Ureter (tissue), 1 donor: ENCODE measurements around the gene CACUL1. TPM values are rescaled to one million over a fixed set of nuclear protein-coding genes. Genes with fewer than 3 reads are reported as not detected.
"Not testable (repeated sequence)": the region's sequence is repeated elsewhere in the genome, so short reads cannot be mapped to it uniquely, and the experiment has no call there.

Source experiments
- DNase-seq: peaks from one replicate; pipeline ENCODE4 v3.0.0-alpha.2; 2020; ENCODE audit warnings: low spot score
- total RNA-seq: library from RNA; stranded (reverse); gene quantifications from one replicate; pipeline ENCODE4 v1.2.4, GENCODE V29; 2023
- donor health status: DM: yes; HTN: yes; CAD: no.

CACUL1 gene
- total RNA-seq, 1 donor from 2014 or later: 66.0 TPM

DNA sequence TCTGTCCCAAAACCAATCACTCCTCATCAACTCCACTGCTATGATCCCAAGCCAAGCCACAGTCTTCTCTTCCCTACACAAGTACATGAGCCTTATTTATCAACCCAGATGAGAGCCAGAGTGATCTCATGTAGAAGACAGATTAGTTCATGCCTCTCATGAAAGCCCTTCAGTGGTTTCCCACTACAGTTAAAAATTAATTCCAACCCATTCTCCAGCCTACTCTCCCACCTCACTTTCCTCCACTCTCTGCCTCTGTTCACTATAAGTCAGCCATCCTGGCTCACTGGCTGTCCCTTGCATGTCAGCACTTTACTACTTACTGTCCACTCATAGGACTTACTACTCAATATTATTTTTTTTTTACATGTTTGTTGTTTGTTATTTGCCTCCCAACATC is 67.3 kb downstream of the CACUL1 start:
- DNase-seq: no peak

DNA sequence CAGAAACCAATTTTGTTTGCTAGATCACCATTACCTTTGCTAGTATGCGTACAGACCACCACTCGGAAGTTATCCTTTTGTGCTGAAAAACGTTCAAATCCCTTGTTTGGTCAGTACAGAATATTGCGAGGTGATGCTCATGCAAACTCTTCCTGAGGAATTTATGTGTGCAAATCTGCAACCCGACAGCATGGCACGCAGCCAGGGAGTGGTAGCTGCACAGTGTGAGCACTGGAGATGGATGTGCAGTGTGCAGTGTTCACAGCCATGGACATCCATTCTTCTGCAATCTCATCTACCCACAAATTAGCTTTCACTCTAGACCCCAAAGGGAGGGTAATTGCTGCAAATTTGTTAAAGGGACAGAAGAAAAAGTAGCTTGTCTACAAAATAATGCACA is 72.2 kb downstream of the CACUL1 start:
- DNase-seq: no peak

- no peak for DNase-seq
These were observed 74.6 kb downstream of the CACUL1 start for GRCh38 chr10:118680197-118680596.

- DNase-seq: no peak
These were observed 80.4 kb downstream of the CACUL1 start for GRCh38 chr10:118674226-118674919.

DNA sequence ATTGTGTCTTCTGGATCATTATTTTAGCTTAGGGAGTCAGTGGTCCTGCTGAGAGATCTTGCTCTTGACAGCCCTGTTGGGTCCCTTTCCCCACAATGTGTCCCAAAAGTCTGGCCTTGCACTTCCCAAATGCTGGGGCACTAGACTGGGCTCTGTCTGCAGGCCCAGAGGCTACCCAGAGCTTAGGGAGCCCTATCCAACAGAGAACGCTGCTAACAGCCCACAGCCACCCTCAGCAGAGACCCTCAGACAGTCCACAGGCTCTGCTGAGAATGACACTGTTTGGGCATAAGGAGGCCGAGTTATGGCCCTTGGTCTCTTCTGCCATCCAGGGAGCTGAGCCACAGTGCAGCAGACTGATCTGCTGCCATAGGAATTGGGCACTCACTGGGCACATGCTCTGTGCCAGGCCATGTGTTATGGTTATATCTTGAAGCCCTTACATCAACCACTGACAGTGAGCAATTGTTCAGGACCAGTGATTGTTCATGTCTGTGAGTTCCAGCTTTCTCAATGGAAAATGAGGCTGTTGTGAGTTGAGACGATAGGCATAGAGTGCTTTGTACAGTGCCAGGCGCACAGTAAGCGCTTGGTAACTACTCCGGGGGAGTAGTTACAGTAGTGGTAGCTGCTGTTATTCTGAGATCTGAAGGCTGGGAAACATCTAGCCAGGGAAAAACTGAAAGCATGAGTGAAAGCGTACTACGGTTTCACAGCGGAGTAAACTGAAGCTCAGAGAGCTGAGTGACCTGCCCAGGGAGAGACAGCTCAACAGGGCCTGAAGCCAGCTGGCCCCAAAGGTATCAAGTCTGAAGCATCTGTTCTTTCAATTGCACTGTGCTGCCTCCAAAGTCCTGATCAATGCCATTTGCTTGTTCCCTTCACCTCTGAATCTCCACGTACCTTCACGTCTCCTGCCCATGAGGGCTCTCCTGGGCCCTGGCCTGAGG is 81.7 kb downstream of the CACUL1 start:
- no peak for DNase-seq

DNA sequence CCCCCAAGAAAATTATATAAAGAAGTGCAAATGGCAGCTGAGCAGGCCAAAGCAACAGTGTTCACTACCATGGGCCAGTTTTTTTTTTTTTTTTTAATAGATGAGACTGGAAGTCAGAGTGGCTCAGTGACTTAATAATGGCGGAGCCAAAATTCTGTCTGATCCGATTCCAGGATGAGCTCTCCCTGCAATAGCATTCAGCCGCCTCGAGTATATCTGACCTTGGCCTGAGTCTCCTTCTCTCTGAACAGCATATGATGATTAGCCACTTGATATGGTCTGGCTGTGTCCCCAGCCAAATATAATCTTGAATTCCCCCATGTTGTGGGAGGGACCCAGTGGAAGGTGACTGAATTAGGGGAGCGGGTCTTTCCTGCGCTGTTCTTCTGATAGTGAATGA is 82.6 kb downstream of the CACUL1 start:
- no peak for DNase-seq

DNA sequence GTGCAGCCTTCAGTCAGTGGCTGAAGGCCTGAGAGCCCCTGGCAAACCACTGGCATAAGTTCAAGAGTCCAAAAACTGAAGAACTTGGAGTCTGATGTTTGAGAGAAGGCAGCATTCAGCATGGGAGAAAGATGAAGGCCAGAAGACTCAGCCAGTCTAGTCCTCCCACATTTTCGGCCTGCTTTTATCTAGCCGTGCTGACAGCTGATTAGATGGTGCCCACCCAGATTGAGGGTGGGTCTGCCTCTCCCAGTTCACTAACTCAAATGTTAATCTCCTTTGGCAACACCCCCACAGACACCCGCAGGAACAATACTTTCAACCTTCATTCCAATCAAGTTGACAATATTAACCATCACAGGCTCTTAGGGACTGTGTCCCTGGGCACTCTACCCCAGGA is 83.5 kb downstream of the CACUL1 start:
- DNase-seq: not testable (repeated sequence)

DNA sequence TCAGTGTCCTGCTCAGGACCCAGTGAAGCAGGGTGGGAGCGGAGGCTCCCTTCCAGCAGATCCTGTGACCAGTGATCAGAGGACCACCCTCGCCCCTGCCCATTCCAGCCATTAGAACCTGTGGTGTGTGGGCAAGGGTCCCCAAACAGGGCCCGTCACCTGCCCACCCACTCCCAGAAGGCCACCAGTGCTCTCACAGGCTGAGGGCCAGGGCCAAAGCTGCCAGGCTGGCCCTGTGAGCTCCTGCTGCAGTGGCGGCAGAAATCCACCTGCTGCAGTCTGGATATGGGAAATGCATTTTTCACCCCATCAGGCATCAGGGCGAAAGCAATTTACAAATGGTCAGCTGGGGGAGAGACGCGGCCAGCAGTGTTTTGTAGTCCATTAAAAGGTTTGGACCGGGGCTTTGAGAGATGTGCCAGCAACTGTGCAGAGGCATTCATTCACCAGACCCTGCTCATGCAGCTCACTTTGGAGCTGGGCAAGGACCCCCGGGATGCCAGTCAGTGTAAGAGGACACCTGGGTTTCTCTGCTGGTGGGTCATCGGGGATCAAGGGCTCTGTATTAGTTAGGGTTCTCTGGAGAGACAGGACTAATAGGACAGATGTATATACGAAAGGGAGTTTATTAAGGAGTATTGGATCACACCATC is 84.2 kb downstream of the CACUL1 start:
- DNase-seq: no peak

DNA sequence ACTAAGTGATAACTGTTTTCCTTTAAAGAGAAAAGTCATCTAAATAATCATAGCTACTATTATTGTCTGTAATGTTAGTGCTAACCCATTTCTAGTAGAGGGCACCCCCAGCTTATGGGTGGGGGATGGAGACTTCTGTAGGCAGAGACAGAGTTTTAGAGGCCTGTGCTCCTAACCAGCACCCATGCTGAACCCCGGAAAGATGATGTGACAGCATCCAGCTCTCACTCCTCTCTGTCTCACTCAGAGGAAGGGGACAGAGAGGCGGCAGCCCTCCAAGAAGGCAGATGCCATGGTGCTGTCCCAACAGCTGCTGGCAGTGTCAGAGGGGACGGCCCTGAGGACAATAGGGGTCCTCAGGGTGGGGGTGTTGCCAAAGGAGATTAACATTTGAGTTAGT is 84.9 kb downstream of the CACUL1 start:
- DNase-seq: no peak

GRCh38 chr10:118669020-118669791 is 85.6 kb downstream of the CACUL1 start:
- DNase-seq: no peak

DNA sequence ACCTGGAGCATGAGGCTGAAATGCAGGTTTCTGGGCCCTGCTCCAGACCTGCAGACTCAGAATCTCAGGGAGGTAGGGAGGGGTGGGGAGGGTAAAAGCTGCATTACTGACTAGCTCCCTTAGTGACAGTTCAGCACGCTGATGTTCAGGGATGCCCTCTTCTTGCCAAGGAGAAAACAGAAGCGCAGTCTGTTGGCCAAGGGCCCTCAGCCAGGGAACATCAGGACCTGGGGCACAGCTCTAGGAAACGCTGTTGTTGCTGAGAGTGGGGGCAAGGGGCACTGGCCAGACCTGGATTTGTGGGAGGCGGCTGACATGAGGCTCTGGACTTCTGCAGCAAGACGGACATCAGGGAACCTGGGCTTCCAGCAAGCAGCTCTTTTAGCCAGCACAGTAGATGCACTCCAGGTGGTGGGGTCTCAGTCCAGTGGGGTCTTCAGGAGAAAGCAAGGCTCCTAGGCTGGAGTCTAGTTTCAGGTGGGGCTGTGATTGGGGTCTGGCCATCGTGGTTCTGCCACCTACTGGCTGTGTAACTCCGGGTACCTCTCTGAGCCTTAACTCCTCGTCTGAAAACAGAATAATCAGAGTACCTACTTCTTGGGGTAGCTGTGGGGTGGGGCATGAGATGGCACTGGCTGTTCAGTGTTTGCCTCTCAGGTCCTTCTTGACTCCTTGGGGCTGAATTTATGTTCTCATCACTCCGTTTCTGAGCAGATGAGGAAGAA is 86.4 kb downstream of the CACUL1 start:
- DNase-seq: no peak

DNA sequence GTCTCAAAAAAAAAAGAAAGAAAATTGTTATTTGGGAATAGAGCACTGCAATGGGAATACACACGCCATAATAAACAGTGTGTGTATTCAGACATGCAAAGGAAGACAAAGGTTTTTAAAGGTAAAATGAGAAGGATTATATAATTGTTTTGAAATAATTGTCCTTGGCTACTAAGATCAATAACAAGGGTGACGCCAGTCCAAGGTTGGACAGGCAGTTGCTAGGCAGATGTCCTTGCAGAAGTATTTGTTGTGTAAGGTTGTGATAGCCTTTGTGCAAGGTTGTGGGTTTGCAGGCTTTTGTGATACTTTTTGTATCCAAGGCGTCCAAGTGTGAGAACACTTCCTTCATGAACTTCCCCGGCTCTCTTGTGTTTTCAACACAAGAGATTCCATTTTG is 87.0 kb downstream of the CACUL1 start:
- no peak for DNase-seq

DNA sequence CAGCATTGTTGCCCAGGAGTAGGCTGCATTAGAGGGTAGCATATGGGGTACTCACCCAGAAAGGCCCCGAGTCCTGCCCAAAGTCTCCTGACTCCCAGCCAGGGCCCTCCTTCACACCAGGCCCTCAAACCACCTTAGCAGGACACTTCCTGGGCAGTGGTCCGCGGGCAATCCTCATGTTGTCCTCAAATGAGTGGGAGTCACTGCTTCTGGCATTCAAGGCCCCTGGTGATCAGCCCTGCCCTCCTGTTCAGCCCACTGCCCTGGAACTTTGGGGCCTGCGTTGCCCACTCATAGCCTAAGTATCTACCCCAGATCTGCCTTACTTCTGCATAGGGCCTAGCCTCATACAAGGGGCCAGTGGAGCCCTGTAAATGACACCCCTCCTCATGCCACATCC is 88.4 kb downstream of the CACUL1 start:
- no peak for DNase-seq

- no peak for DNase-seq
These were observed 90.4 kb downstream of the CACUL1 start for GRCh38 chr10:118664321-118664720.

GRCh38 chr10:118663176-118663575 is 91.6 kb downstream of the CACUL1 start:
- no peak for DNase-seq

DNA sequence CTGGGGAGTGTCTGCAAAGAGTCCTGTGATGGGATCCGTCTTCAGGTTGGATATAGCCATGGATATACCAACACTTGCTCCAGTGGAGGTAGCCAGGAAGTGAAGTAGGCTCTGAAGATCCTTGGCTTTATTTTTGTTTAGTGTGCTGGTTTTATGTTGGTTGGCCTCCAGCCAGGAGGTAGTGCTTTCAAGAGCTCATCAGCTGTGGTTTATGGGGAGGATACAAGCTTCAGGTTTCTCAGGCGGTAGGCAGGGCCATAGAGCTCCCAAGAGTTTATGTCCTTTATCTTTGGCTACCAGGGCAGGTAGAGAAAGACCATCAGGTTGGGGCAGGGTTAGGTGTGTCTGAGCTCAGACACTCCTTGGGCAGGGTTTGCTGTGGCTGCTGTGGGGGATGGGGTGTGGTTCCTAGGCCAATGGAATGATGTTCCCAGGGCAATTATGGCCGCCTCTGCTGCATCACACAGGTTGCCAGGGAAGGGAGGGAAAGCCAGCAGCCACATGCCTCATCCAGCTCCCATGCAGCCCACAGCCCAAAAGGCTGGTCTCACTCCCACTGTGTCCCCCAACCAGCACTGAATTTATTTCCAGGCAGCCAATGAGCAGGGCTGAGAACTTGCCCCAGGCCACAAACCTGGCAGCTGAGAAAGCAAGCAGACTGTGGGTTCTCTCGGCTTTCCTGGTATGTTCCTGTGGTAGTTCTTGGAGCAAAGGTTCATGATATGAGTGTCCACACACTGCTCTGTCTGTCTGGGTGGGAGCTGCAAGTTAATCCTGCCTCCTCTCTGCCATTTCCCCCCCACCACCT is 92.3 kb downstream of the CACUL1 start:
- DNase-seq: no peak

GRCh38 chr10:118658762-118659161 is 96.0 kb downstream of the CACUL1 start:
- no peak for DNase-seq

- DNase-seq: not testable (repeated sequence)
These were observed 96.6 kb downstream of the CACUL1 start for GRCh38 chr10:118658168-118658567.

DNA sequence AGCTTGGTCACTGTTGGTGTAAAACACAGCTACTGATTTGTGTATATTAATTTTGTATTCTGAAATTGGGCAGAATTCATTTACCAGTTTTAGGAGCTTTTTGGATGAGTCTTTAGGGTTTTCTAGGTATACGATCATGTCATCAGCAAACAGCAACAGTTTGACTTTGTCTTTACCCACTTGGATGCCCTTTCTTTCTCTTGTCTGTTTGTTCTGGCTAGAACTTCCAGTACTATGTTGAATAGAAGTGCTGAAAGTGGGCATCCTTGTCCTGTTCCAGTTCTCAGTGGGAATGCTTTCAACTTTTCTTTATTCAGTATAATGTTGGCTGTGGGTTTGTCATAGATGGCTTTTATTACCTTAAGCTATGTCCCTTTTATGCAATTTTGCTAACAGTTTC is 109.5 kb downstream of the CACUL1 start:
- DNase-seq: not testable (repeated sequence)

- DNase-seq: no peak
These were observed 112.5 kb downstream of the CACUL1 start for GRCh38 chr10:118642228-118642627.
